ENCODE results near the gene PCDH15. TPM values are rescaled to one million over a fixed set of nuclear protein-coding genes. Genes with fewer than 3 reads are reported as not detected.

The PCDH15 gene
- polyA plus RNA-seq, 1 of the 3 experiments (the other 2 are of a cell fraction), result 0.03 TPM

- TF ChIP-seq TAF1 (IDR thresholded peaks at IDR 0.05; ENCODE audit: borderline replicate concordance, low read depth, low read length) (no peak), ZBTB33 (IDR thresholded peaks at IDR 0.05; ENCODE audit: borderline replicate concordance, low read depth) (no peak)
Measured at GRCh38 chr10:53918755-53919154, 882.3 kb downstream of the PCDH15 start (continued).

GRCh38 chr10:53909791-53910190 is 891.2 kb downstream of the PCDH15 start:
- Histone ChIP-seq H4K20me1 (ENCODE audit: insufficient read depth) (no peaks in the 10 kb centered on the region), H3K4me3 (ENCODE audit: low read depth in 2 of 2, low read length in 1 of 2) (no peak overlapping the region), H2AFZ (ENCODE audit: low read depth) (no peak overlapping the region), H3K79me2 (ENCODE audit: insufficient read depth) (no peaks in the 10 kb centered on the region), H3F3A (replicated peaks; ENCODE audit: insufficient read depth) (no peaks in the 10 kb centered on the region), H3K4me2 (no peak overlapping the region), H3K9me2 (no peaks in the 10 kb centered on the region), H3K9ac (no peak overlapping the region), H3K27ac (ENCODE audit: low read depth in 2 of 2, low read length in 1 of 2) (no peak overlapping the region), H3K9me3 (no peaks in the 10 kb centered on the region), H3K4me1 (ENCODE audit: control insufficient read depth in 1 of 2, insufficient read depth in 2 of 2, low read depth in 1 of 2, low read length in 1 of 2) (no peaks in the 10 kb centered on the region), H3K27me3 (ENCODE audit: insufficient read depth) (no peaks in the 10 kb centered on the region), H3K36me3 (replicated peaks in 1 of 2; ENCODE audit: control insufficient read depth in 1 of 2, insufficient read depth in 2 of 2, low read length in 1 of 2) (no peaks in the 10 kb centered on the region)
- WGBS (ENCODE audit: low lambda C conversion rate), result 40% methylated on average over 1 of the region's 5 CpGs
- no peak for DNase-seq
- ChIA-PET CTCF (interaction anchor here (0.8 kb wide), 1 partner anchor 15 kb away, joined by 5 read pairs; no protein-coding TSS in a partner anchor), POLR2A (no interaction called here)
- no peak for TF ChIP-seq JUND (IDR thresholded peaks at IDR 0.05)
- TF ChIP-seq USF2 (IDR thresholded peaks at IDR 0.05; ENCODE audit: borderline replicate concordance, low read depth, low read length), result no peak
- TF ChIP-seq SMC3 (IDR thresholded peaks at IDR 0.05; ENCODE audit: low read depth, low read length), result no peak
- TF ChIP-seq YY1 (IDR thresholded peaks at IDR 0.05; ENCODE audit: low read depth), result no peak
- no peak for TF ChIP-seq FOSL2 (IDR thresholded peaks at IDR 0.05; ENCODE audit: borderline replicate concordance, low read depth)
- no peak for TF ChIP-seq SIN3A (IDR thresholded peaks at IDR 0.05; ENCODE audit: borderline replicate concordance, low read depth, low read length)
- TF ChIP-seq EP300 (IDR thresholded peaks at IDR 0.05; ENCODE audit: borderline replicate concordance in 1 of 2, low read depth in 1 of 2, low read length in 1 of 2), result no peak
- TF ChIP-seq ELF1 (IDR thresholded peaks at IDR 0.05), result no peak
- TF ChIP-seq RAD21 (IDR thresholded peaks at IDR 0.05; ENCODE audit: low read length), result no peak
- TF ChIP-seq ZBTB33 (IDR thresholded peaks at IDR 0.05; ENCODE audit: borderline replicate concordance, low read depth), result no peak
- TF ChIP-seq CHD2 (IDR thresholded peaks at IDR 0.05; ENCODE audit: low read length, partially characterized antibody), result no peak
- TF ChIP-seq MAX (IDR thresholded peaks at IDR 0.05; ENCODE audit: low read depth), result no peak
